Measurements from ENCODE around the gene DENND1A.
A peak's percentile ranks its signal among the peaks of the same experiment; 100 is the strongest.
"Not testable (repeated sequence)": the region's sequence is repeated elsewhere in the genome, so short reads cannot be mapped to it uniquely, and the experiment has no call there.

The DENND1A gene

DNA sequence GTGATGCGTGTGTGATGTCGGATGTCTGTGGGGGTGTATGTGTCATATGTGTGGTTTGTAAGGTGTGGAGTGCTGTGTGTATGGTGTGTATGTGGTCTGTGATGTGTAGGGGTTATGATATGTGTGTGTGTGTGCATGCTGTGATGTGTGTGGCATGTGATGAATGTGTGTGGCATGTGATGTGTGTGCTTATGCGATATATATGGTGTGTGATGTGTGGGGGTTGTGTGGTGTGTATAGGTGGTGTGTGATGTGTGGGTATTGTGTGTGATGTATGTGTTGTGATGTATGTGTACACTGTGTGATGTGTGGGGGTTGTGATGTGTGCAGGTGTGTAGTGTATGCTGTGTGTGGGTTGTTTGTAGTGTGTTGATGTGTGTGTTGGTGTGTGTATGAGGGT lies 583.1 kb downstream of the DENND1A start:
- DNase-seq: no peak

- peak in 2 of 3 experiments; percentile 30 to 67 for DNase-seq
Measured at GRCh38 chr9:123346026-123346425, 583.9 kb downstream of the DENND1A start.

GRCh38 chr9:123345567-123345955 lies 584.4 kb downstream of the DENND1A start:
- DNase-seq: no peak

DNA sequence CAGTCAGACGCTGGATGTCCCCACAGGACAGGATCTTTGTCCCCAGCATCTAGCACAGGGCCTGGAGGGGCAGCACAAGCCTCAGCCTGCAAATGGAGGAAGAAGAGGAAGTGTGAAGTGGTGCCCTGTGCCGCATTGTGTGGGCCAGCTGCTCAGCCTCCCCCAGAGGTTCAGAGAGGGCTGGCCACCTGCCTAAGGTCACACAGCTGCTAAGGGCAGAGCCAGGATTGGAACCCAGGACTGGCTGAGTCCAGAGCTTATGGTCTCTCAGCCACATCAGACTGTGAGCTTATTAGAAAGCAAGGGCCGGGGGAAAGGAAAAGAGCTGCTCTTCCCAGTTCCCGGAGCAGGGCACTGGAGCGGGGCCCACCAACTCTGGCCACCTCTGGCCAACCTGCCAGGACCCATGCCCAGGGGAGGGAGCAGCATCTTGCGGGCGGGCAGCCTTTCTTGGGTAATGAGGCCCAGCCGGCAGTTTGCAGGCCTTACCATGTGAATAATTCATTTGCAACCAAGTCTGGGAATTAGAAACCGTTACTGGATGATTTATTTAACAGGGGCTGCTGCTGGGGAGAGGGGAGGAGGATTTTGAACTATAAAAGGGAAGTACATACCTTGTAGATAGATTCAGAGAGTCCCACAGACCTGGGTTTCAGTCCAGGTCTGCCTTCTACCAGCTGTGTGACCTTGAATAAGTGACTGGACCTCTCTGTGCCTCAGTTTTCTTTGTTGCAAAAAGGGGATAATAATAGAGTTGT lies 585.6 kb downstream of the DENND1A start:
- DNase-seq: no peak

GRCh38 chr9:123343443-123344191 lies 586.3 kb downstream of the DENND1A start:
- DNase-seq: no peak

DNA sequence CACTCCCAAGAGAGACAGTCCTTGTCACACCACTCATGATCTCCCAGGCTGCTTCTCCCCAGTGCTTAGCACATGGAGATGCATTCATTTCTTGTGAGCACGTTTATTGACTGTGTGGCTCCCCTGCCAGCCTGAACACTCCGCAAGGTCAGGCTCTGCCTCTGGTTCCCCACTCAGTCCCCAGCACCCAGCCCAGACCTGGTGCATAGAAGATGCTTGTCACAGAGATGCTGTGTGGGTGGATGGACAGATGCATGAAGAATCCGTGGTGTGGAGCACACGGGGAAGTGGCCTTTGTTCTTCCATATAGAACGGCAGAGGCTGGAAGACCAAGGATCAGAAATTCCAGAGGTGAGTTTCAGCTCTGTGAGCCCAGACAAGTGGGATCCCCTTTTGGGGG lies 587.7 kb downstream of the DENND1A start:
- no peak for DNase-seq

GRCh38 chr9:123341816-123342215 lies 588.1 kb downstream of the DENND1A start:
- DNase-seq: no peak

- DNase-seq: peak in 1 of 3 experiments; percentile 46
Measured at GRCh38 chr9:123339666-123340510, 590.0 kb downstream of the DENND1A start.

GRCh38 chr9:123338710-123339665 lies 590.9 kb downstream of the DENND1A start:
- no peak for DNase-seq

DNA sequence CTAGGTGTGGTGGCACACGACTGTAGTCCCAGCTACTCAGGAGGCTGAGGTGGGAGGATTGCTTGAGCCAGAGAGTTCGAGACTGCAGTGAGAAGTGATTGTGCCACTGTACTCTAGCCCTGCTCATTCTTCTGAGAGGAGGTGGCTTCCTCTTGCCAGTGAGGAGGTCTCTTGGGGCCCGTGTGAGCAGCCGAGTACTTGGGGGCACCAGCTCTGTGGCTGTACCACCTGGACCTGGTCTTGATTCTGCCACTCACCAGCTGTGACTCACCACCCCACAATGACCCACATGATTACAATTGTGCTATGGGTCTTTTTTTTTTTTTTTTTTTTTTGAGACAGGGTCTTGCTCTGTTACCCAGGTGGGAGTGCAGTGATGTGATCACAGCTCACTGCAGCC lies 592.0 kb downstream of the DENND1A start:
- DNase-seq: no peak

DNA sequence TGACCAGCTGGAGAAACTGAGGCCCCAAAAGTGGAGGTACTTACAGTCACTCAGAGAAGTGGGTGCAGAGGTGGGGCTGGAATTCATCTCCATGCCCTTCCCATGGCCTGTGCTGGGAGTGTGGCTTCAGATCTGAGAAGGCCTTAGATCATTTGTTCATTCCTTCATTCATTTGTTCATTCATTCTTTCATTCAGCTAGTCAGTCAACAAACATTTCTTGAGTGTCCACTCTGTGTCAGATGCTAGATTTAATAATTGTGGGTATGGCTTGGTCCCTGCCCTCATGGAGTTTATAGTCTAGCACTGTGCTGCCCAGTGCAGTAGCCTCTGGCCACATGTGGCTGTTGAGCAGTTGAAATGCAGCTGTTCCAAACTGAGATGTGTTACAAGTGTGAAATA lies 593.0 kb downstream of the DENND1A start:
- DNase-seq: no peak

DNA sequence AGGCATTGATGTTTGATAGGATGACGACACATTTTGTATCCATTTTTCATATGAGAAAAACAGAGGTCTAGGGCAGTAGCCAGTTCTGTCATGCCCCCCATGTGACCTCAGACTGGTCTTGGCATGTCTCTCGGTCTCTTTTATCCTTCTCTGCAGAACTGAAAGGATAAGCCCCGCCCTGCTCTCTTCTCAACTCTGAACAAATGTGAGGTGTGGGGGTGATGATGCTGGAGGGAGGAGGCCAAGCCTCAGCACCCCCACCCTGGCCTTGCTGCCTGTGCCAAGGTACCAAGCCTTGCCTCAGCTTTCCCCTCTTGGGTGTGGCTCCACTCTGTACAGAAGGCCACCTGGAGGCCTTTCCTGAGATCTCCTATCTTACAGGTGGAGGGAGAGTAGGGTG lies 593.5 kb downstream of the DENND1A start:
- no peak for DNase-seq

DNA sequence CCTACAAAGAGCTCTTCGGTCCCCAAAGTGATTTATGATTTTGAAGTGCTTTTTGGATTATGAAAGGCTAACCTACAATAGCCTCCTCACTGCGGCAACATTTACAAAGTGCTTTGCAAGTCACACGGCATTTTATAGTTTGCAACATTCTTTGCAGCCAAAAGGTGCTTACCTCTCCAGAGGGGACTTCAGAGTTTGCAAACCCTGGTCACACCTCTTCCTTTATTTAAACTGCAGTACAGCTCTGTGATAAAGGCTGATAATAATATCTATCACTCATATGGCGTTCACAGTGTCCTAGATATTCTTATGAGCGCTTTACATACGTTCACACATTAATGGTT lies 594.0 kb downstream of the DENND1A start:
- DNase-seq: no peak

DNA sequence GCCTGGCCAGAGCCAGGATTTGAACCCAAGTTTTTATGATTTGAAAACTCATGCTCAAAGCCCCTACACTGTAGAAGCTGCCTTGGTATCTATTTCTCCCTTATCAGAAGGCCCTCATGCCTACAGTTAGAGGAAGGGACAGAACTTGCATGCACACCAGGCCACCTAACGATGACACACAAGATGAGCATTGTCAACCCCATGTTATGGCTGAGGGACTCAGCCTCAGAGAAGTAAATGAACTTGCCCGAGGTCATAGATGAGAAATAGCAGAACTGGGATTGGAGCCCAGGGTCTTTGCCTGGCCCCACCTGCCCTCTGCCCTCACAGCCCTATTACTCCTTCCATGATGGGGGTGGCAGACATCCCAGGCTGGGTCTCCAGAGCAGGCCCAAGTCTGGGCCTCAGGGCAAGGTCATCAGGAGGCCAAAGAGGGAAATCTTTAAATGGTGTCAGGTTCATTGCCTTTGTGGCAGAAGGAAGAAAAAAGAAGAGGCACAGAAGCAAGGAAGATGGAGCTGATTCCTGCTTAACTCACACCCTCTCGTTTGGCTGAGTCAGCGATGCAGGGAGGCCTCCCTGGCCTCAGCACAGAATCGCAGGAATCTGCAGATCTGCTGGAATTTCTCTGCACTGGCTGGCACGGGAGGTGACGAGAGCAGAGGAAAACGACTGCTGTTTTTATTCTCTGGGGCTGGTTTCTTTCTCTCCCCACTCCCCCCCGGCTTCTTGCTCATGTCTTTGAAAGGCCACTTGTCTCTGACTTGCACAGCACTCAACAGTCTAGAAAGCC lies 594.5 kb downstream of the DENND1A start:
- DNase-seq: peak in 1 of 3 experiments; percentile 80

DNA sequence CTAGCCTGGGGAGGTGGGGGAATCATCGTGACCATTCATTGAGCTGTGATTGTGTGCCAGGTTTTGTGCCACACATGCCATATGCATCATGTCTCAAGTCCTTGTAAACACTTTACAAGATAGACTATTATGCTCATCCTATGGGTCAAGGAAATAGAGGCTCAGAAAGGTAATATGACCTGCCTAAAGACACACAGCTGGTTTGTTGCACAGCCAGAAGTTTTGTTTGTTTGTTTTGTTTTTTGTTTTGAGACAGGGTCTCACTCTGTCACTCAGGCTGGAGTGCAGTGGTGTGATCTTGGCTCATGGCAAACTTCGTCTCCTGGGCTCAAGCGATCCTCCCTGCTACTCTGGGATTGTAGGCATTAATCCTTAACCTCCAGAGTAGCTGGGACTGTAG lies 595.3 kb downstream of the DENND1A start:
- no peak for DNase-seq

- DNase-seq: not testable (repeated sequence)
Measured at GRCh38 chr9:123333058-123333669, 596.8 kb downstream of the DENND1A start.

- DNase-seq: no peak
Measured at GRCh38 chr9:123331346-123332060, 598.4 kb downstream of the DENND1A start.
